CD4-positive, alpha-beta memory T cell (primary cell): ENCODE data around the gene NR5A2. TPM values are rescaled to one million over a fixed set of nuclear protein-coding genes. Genes with fewer than 3 reads are reported as not detected.

Experiments
- CTCF ChIA-PET: fragments of 350-600 bp; sonication (Branson Sonifier 250); formaldehyde crosslinking; loops from one replicate; lab custom pipeline; 2021; ENCODE audit warnings: inconsistent platforms; ENCODE audit not compliant: partially characterized antibody; lab: Charles Lee
- POLR2A ChIA-PET: fragments of 350-600 bp; sonication (Branson Sonifier 250); formaldehyde crosslinking; loops from one replicate; lab custom pipeline; 2021; ENCODE audit not compliant: partially characterized antibody; lab: Charles Lee
- DNase-seq, 5 donors: peaks; one replicate each; pipeline versions ENCODE4 v3.0.0 to v3.0.0-alpha.2; 2020 to 2022; ENCODE audit warnings: mixed read lengths in 1 of 5
- H3K27ac ChIP-seq: one replicate; pipeline ENCODE4 v1.7.0; 2013; ENCODE audit warnings: low read depth, low read length
- H3K27me3 ChIP-seq: 2 replicates; pipeline ENCODE4 v1.7.0; 2013; ENCODE audit warnings: mild to moderate bottlenecking, low read length, moderate library complexity; ENCODE audit not compliant: insufficient read depth
- H3K36me3 ChIP-seq: 2 replicates; pipeline ENCODE4 v1.7.0; 2013; ENCODE audit warnings: mild to moderate bottlenecking, low read length, moderate library complexity; ENCODE audit not compliant: insufficient read depth
- H3K4me1 ChIP-seq: 2 replicates; pipeline ENCODE4 v1.7.0; 2013; ENCODE audit warnings: mild to moderate bottlenecking, low read length, moderate library complexity; ENCODE audit not compliant: insufficient read depth
- H3K4me3 ChIP-seq, 2 donors: one replicate each; pipeline ENCODE4 v1.7.0; 2013; ENCODE audit warnings: low read length in 2 of 2, mild to moderate bottlenecking in 1 of 2
- H3K9me3 ChIP-seq, 2 donors: one replicate each; pipeline ENCODE4 v1.7.0; 2013; ENCODE audit warnings: low read length in 2 of 2, control low read depth in 1 of 2; ENCODE audit not compliant: control insufficient read depth in 1 of 2
- H3K27ac Mint-ChIP-seq, 7 donors: one replicate each; pipeline ENCODE4 v1.8.0; 2020 to 2021; ENCODE audit warnings: mixed read lengths in 7 of 7, mild to moderate bottlenecking in 6 of 7, inconsistent platforms in 3 of 7, moderate library complexity in 3 of 7
- H3K27me3 Mint-ChIP-seq, 2 donors: one replicate each; pipeline ENCODE4 v1.8.0; 2020 to 2021; ENCODE audit warnings: mixed read lengths in 2 of 2
- H3K36me3 Mint-ChIP-seq, 2 donors: one replicate each; pipeline ENCODE4 v1.8.0; 2020 to 2021; ENCODE audit warnings: mixed read lengths in 2 of 2, inconsistent platforms in 1 of 2, mild to moderate bottlenecking in 1 of 2
- H3K4me1 Mint-ChIP-seq, 4 donors: one replicate each; pipeline ENCODE4 v1.8.0; 2020 to 2021; ENCODE audit warnings: mixed read lengths in 4 of 4, mild to moderate bottlenecking in 1 of 4
- H3K4me3 Mint-ChIP-seq, 8 donors: one replicate each; pipeline ENCODE4 v1.8.0; 2020 to 2021; ENCODE audit warnings: mixed read lengths in 8 of 8, mild to moderate bottlenecking in 7 of 8, moderate library complexity in 6 of 8, inconsistent platforms in 3 of 8
- H3K9me3 Mint-ChIP-seq, 8 donors: one replicate each; pipeline ENCODE4 v1.8.0; 2020 to 2021; ENCODE audit warnings: mixed read lengths in 8 of 8, mild to moderate bottlenecking in 5 of 8, inconsistent platforms in 3 of 8, moderate library complexity in 1 of 8
- intact Hi-C: fragments of 100-400 bp; cut with micrococcal nuclease; formaldehyde crosslinking; loops from one replicate; pipeline ENCODE4 v1.15.1; 2023
- polyA plus RNA-seq, 2 donors: library from polyadenylated mRNA; unstranded; fragments of 300-500 nt; fragmentation: Illumina TruSeq; gene quantifications; one replicate each; pipeline ENCODE4 v1.2.3, GENCODE V29; 2021
- total RNA-seq, 2 experiments: library from RNA; stranded (reverse); gene quantifications; one replicate each; pipeline ENCODE4 v1.2.3, GENCODE V29; 2021

Gene NR5A2
- total and polyA plus RNA-seq, 4 experiments from 2014 or later = not detected

DNA sequence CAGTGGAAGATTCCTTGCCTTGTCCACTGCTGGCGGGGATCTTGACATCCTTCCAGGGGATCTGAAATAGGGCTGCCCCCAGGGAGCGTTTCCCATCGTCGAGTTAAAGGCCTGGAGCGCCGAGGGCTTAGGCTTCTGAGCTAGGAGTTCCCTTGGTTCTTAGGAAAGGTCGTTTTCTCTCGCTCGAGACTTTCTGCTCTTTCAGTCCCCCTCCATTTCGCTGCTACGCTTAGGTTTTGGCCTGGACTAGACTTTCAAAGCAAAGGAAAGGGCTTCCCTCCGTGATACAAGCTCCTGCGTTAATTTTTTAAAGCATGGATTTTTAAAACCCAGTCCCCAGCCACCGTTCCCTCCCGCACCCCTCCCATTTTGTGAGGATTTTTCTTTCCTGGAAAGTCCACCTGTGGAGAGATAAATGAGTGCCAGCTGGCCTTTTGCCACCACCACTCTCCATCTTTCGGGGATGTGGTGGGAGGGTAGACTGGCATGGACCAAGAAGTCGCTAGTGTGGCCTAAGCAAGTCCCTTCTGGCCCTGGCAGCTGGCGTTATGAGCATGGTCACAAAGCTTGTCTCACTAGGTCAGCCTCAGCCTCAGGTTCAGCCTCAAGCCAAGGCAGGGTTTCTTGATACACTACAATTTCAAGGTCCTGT lies 9.2 kb downstream of the NR5A2 start:
- no peak for DNase-seq
- no peaks in the 10 kb centered on the region for H3K36me3 ChIP-seq
- no peak overlapping the region for H3K27ac ChIP-seq
- H3K27me3 ChIP-seq = peaks cover 58% of the 10 kb centered on the region
- Mint-ChIP-seq H3K4me3 (peak overlapping the region in 3 of 8 donors; percentile 4 to 41 (median 12)), H3K4me1 (peaks cover 10 to 47% (median 18%) of the 10 kb centered on the region in 4 donors), H3K27me3 (peaks cover 50 to 57% of the 10 kb centered on the region in 2 donors), H3K36me3 (no peaks in the 10 kb centered on the region), H3K9me3 (peaks cover 0 to 2% (median 0%) of the 10 kb centered on the region in 8 donors), H3K27ac (no peak overlapping the region)
- H3K4me1 ChIP-seq = peaks cover 38% of the 10 kb centered on the region
- intact Hi-C loops = no loop called here
- H3K4me3 ChIP-seq = no peak overlapping the region
- ChIA-PET POLR2A (no interaction called here), CTCF (no interaction called here)
- H3K9me3 ChIP-seq = no peaks in the 10 kb centered on the region

DNA sequence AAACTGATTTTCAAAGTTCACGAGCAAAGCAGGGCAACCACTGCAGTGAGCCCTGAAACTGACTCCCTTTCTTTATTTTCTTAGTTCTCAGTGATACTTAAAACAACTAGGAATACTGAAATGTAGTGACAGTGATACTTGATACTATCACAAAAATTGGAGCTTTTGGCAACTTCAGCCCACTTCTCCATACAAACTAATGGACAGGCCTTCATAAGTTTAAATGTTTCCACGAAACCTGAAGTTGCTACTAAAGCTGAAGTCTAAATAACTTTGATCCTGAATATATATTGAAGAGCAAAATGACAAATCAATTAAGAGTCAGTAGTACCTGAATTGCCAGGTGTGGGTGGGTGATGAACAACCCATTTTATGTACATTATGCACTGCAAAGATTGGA lies 10.0 kb downstream of the NR5A2 start:
- H3K27ac ChIP-seq = no peak overlapping the region
- intact Hi-C loops = no loop called here
- peaks cover 41% of the 10 kb centered on the region for H3K4me1 ChIP-seq
- Mint-ChIP-seq H3K9me3 (peaks cover 0 to 2% (median 0%) of the 10 kb centered on the region in 8 donors), H3K4me3 (peak overlapping the region in 2 of 8 donors; percentile 65 to 71), H3K27me3 (peaks cover 46 to 54% of the 10 kb centered on the region in 2 donors), H3K36me3 (no peaks in the 10 kb centered on the region), H3K4me1 (peaks cover 10 to 53% (median 21%) of the 10 kb centered on the region in 4 donors), H3K27ac (no peak overlapping the region)
- peaks cover 65% of the 10 kb centered on the region for H3K27me3 ChIP-seq
- H3K36me3 ChIP-seq = no peaks in the 10 kb centered on the region
- ChIA-PET POLR2A (no interaction called here), CTCF (no interaction called here)
- no peaks in the 10 kb centered on the region for H3K9me3 ChIP-seq
- no peak overlapping the region for H3K4me3 ChIP-seq
- no peak for DNase-seq

DNA sequence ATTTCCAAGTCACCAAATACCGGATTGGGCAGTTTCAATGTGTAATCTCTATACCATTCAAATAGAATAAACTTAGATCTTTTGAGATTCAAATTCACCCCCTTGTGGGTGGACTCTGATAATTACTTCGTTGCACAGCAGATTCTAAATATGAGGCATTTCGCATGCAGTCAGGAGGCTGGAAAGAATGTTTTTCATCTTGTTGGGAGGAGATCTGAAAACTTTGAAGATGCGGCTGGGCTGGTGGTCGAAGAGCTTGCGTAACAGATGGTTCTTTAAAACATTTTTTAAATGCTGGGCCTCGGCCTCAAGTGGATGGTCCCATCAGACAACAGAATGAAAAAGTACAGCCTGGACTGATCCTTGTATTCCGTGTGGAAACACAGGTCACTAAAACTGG lies 10.4 kb downstream of the NR5A2 start:
- H3K36me3 Mint-ChIP-seq = no peaks in the 10 kb centered on the region
- no peak for DNase-seq
- H3K27ac Mint-ChIP-seq = no peak overlapping the region
- H3K4me3 Mint-ChIP-seq = peak overlapping the region in 6 of 8 donors; percentile 18 to 71 (median 58)
- Histone ChIP-seq H3K9me3 (no peaks in the 10 kb centered on the region), H3K4me1 (peaks cover 45% of the 10 kb centered on the region), H3K27ac (no peak overlapping the region), H3K4me3 (no peak overlapping the region), H3K36me3 (no peaks in the 10 kb centered on the region), H3K27me3 (peaks cover 69% of the 10 kb centered on the region)
- peaks cover 14 to 57% (median 25%) of the 10 kb centered on the region in 4 donors for H3K4me1 Mint-ChIP-seq
- H3K27me3 Mint-ChIP-seq = peaks cover 49 to 58% of the 10 kb centered on the region in 2 donors
- intact Hi-C loops = no loop called here
- H3K9me3 Mint-ChIP-seq = peaks cover 0 to 4% (median 0%) of the 10 kb centered on the region in 8 donors
- ChIA-PET CTCF (no interaction called here), POLR2A (no interaction called here)

DNA sequence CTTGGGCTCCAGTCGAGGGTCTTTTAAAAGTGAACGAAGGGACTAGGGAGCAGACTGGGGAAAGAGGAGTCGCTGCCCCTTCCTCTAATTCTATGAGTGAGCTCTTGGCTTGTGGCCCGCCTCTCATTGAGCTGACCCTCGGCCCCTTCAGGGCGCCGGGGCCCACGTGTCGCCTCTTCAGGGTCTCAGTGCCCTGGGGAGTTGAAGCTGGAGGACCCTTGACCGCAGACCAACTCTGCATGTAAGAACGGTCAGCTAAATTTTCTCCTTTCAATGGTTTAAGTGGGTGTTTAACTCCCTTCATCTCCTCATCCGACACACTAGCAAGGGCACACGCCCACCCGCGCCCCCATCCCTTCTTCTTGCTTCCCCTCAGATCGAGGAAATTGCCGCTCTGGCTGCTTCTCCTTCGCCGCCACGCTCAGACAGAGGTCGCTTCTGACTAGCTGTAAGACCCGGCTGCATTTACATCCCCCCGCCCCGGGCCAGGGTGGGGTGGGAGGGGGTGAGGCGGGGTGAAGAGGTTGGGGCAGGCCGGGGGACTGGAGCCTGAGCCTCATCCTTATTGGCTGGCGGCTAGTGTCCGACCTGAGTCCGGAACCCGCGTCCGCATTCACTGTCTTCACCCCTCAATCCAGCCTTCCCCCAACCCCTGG lies 10.9 kb downstream of the NR5A2 start:
- Histone ChIP-seq H3K4me3 (no peak overlapping the region), H3K27me3 (peaks cover 75% of the 10 kb centered on the region), H3K9me3 (no peaks in the 10 kb centered on the region), H3K27ac (no peak overlapping the region), H3K36me3 (no peaks in the 10 kb centered on the region), H3K4me1 (peaks cover 50% of the 10 kb centered on the region)
- peaks cover 0 to 4% (median 0%) of the 10 kb centered on the region in 8 donors for H3K9me3 Mint-ChIP-seq
- DNase-seq = no peak
- no peaks in the 10 kb centered on the region for H3K36me3 Mint-ChIP-seq
- no peak overlapping the region for H3K27ac Mint-ChIP-seq
- peak overlapping the region in 5 of 8 donors; percentile 48 to 71 (median 65) for H3K4me3 Mint-ChIP-seq
- intact Hi-C loops = no loop called here
- peaks cover 15 to 62% (median 29%) of the 10 kb centered on the region in 4 donors for H3K4me1 Mint-ChIP-seq
- CTCF ChIA-PET = no interaction called here
- H3K27me3 Mint-ChIP-seq = peaks cover 55 to 62% of the 10 kb centered on the region in 2 donors
- POLR2A ChIA-PET = no interaction called here

DNA sequence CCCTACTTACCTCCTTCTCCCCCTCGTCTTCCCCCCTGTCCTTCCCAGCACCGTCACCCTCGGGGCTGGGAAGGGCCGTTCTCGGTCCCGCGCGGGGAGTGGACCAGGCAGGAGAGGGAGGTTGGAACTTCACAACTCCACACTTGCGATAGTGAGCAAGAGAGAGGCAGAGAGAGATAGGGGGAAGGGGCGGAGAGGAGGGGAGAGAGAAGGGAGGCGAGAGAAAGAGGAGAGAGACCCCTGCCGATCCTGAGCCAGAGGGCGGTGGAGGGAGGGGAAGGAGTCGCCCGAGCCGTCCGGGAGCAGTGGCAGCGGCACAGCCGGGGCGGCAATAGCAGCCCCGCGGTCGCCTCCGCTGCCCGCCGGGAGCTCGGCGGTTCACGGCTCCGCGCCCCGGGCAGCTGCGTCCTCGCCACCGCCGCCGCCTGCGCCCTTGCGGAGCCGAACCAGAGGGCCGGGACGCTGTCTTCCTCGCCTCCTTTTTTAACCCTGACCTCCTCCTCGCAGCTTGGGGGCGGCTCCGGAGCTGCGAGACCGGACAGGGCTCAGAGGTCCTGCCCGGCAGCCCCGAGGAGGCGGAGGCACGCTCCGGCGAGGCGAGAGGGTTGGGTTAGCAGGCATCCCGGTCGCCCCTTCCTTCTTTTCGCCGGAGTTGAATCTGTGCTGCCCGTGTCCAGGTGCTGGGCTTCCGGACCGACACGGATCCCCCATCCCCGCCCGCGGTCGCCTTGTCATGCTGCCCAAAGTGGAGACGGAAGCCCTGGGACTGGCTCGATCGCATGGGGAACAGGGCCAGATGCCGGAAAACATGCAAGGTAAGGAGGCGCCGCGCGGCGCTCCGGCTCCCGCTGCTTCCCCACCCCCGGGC lies 11.7 kb downstream of the NR5A2 start:
- Mint-ChIP-seq H3K9me3 (peaks cover 0 to 4% (median 0%) of the 10 kb centered on the region in 8 donors), H3K27ac (peak overlapping the region in 1 of 7 donors; percentile 21), H3K4me3 (peak overlapping the region; percentile 49 to 86 (median 73)), H3K27me3 (peaks cover 59 to 66% of the 10 kb centered on the region in 2 donors), H3K36me3 (no peaks in the 10 kb centered on the region), H3K4me1 (peaks cover 15 to 67% (median 29%) of the 10 kb centered on the region in 4 donors)
- no peak overlapping the region for H3K4me3 ChIP-seq
- no peak for DNase-seq
- peaks cover 52% of the 10 kb centered on the region for H3K4me1 ChIP-seq
- peaks cover 75% of the 10 kb centered on the region for H3K27me3 ChIP-seq
- no peaks in the 10 kb centered on the region for H3K36me3 ChIP-seq
- POLR2A ChIA-PET = no interaction called here
- CTCF ChIA-PET = no interaction called here
- intact Hi-C loops = no loop called here
- H3K9me3 ChIP-seq = no peaks in the 10 kb centered on the region
- H3K27ac ChIP-seq = no peak overlapping the region

DNA sequence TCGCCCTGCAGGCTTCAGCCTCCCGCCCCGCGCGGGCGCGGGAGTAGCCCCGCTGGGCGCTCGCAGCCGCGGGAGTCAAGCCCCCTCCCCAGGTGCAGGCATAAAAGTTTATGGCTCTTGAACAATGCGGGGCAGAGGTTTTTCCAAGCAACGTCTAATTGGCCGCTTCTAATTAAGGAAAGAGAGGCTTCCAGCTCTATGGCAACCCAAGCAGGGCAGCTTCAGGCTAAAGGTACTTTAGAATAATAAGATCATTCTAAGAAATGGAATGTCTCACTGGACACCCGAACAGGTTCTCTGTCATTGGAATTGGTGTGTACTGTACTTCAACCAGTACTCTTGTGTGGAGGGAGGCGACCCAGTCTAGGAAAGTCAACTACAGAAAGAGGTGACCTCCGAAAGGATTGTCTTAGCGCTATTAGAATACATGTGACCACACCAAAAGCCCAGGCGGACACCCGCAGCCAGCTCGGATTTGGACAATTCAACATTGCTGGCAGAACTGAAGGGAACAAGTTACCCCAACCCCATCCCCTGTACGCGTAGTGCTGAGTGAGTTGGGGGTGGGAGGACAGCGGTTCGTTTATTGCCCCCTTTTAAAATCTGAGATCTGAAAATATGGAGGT lies 12.5 kb downstream of the NR5A2 start:
- Mint-ChIP-seq H3K27me3 (peaks cover 59 to 69% of the 10 kb centered on the region in 2 donors), H3K4me1 (peaks cover 15 to 67% (median 29%) of the 10 kb centered on the region in 4 donors), H3K9me3 (peaks cover 0 to 4% (median 0%) of the 10 kb centered on the region in 8 donors), H3K4me3 (peak overlapping the region; percentile 19 to 69 (median 56)), H3K27ac (no peak overlapping the region), H3K36me3 (no peaks in the 10 kb centered on the region)
- Histone ChIP-seq H3K9me3 (no peaks in the 10 kb centered on the region), H3K36me3 (no peaks in the 10 kb centered on the region), H3K4me3 (no peak overlapping the region), H3K4me1 (peaks cover 49% of the 10 kb centered on the region), H3K27me3 (peaks cover 80% of the 10 kb centered on the region), H3K27ac (no peak overlapping the region)
- DNase-seq = no peak
- intact Hi-C loops = no loop called here
- ChIA-PET CTCF (no interaction called here), POLR2A (no interaction called here)
